Heart left ventricle (tissue), 13 donors: Measurements from ENCODE around the gene SFTPD.

Experiments used
- CTCF ChIP-seq, 12 donors: fragments of 200-600 bp; sonication (generic) in 4 of 12; IDR thresholded peaks; one replicate each; pipeline versions ENCODE4 v1.5.0 to v1.8.0; 2018 to 2022; ENCODE audit warnings: antibody characterized with exemption in 12 of 12, mild to moderate bottlenecking in 5 of 12
- POLR2A ChIP-seq, 2 donors: fragments of 450-650 bp; IDR thresholded peaks; one replicate each; pipeline ENCODE4 v1.6.1; 2017; ENCODE audit warnings: antibody characterized with exemption in 2 of 2, mild to moderate bottlenecking in 2 of 2, moderate library complexity in 2 of 2
- donor health status: ischemic (EF 13 %, LVEDD 7.1; RV severe dilation, severe dysfunction).
- donor health status: DM: no; HTN: yes; CAD: no.
- donor health status: DM: no; HTN: no; CAD: no.
- donor health status: ischemic (EF 25% LVEDD 6.9; RV normal size, moderate dysfunction).
- donor health status: ischemic (EF 25% LVEDD 5.7; RV mildly dilated, moderate dysfunction).
- donor health status: ischemic (EF 35%, LVEDD 5.7; RV mildly dilated, moderate dysfunction).
- donor health status: nonischemic (EF 11% LVEDD 7.7; RV severe dilation, severe dysfunction).
- donor health status: DM: yes; HTN: yes; CAD: no.
- donor health status: PGD.
- donor health status: ischemic (EF 29% LVEDD 5.4; RV normal size, mild dysfunction).
- donor health status: nonischemic (EF 23%, LVEDD 6.1; RV moderate dilation, normal function).

- no peak for TF ChIP-seq CTCF (IDR thresholded peaks at IDR 0.05)
- no peak for TF ChIP-seq POLR2A (IDR thresholded peaks at IDR 0.05)
Measured at GRCh38 chr10:79926037-79926436, 22.9 kb downstream of the SFTPD start.
